Stimulated activated CD4-positive, alpha-beta T cell treated with anti-CD3 and anti-CD28 coated beads, Interleukin-2, amount 100 ng/mL, for 48 hours (primary cell): ENCODE data around the gene CTTNBP2.
"Not testable (repeated sequence)": the region's sequence is repeated elsewhere in the genome, so short reads cannot be mapped to it uniquely, and the experiment has no call there.

Experiments used
- DNase-seq, 2 donors: peaks; one replicate each; pipeline ENCODE4 v3.0.0-alpha.2; 2020

Gene CTTNBP2

GRCh38 chr7:117737926-117738325 is 135.3 kb downstream of the CTTNBP2 start:
- no peak for DNase-seq

GRCh38 chr7:117731455-117731854 is 141.8 kb downstream of the CTTNBP2 start:
- DNase-seq: no peak

- no peak for DNase-seq
These were observed 142.9 kb downstream of the CTTNBP2 start for GRCh38 chr7:117730390-117730789.

GRCh38 chr7:117728890-117729624 is 144.2 kb downstream of the CTTNBP2 start:
- DNase-seq: no peak

GRCh38 chr7:117724898-117725297 is 148.3 kb downstream of the CTTNBP2 start:
- DNase-seq: no peak

- no peak for DNase-seq
These were observed 153.9 kb downstream of the CTTNBP2 start for GRCh38 chr7:117719377-117719776.

GRCh38 chr7:117718116-117718835 is 155.0 kb downstream of the CTTNBP2 start:
- no peak for DNase-seq

GRCh38 chr7:117717357-117717756 is 155.9 kb downstream of the CTTNBP2 start:
- DNase-seq: no peak

- DNase-seq: no peak
These were observed 156.4 kb downstream of the CTTNBP2 start for GRCh38 chr7:117716707-117717299.

GRCh38 chr7:117715784-117716445 is 157.3 kb downstream of the CTTNBP2 start:
- DNase-seq: peak in 1 of 2 donors; percentile 0

- no peak for DNase-seq
These were observed 161.7 kb downstream of the CTTNBP2 start for GRCh38 chr7:117711556-117711955.

GRCh38 chr7:117708173-117708572 is 165.1 kb downstream of the CTTNBP2 start:
- not testable (repeated sequence) for DNase-seq

GRCh38 chr7:117707080-117707479 is 166.2 kb downstream of the CTTNBP2 start:
- no peak for DNase-seq

- no peak for DNase-seq
These were observed 167.0 kb downstream of the CTTNBP2 start for GRCh38 chr7:117706210-117706609.

GRCh38 chr7:117705630-117706029 is 167.6 kb downstream of the CTTNBP2 start:
- DNase-seq: no peak

GRCh38 chr7:117704063-117704462 is 169.2 kb downstream of the CTTNBP2 start:
- DNase-seq: no peak

GRCh38 chr7:117698018-117698417 is 175.2 kb downstream of the CTTNBP2 start:
- DNase-seq: no peak

- no peak for DNase-seq
These were observed 180.9 kb downstream of the CTTNBP2 start for GRCh38 chr7:117692338-117692737.

GRCh38 chr7:117690147-117690546 is 183.1 kb downstream of the CTTNBP2 start:
- no peak for DNase-seq

- DNase-seq: no peak
These were observed 183.8 kb downstream of the CTTNBP2 start for GRCh38 chr7:117689406-117689805.

GRCh38 chr7:117688126-117688525 is 185.1 kb downstream of the CTTNBP2 start:
- no peak for DNase-seq

- no peak for DNase-seq
These were observed 186.8 kb downstream of the CTTNBP2 start for GRCh38 chr7:117686311-117686935.

GRCh38 chr7:117685795-117686194 is 187.4 kb downstream of the CTTNBP2 start:
- no peak for DNase-seq
